Frontal cortex (tissue), 4 donors: Measurements from ENCODE around the gene RPL10A. TPM values are rescaled to one million over a fixed set of nuclear protein-coding genes. Genes with fewer than 3 reads are reported as not detected.
"Not testable (repeated sequence)": the region's sequence is repeated elsewhere in the genome, so short reads cannot be mapped to it uniquely, and the experiment has no call there.

Source experiments
- DNase-seq, 2 donors: peaks; one replicate each; pipeline ENCODE4 v3.0.0; 2012; ENCODE audit warnings: low spot score in 2 of 2
- FAIRE-seq: peaks from 2 replicates; lab custom pipeline; 2012; peaks lifted over from hg19 to GRCh38; lab: Jason Lieb, UNC
- total RNA-seq: library from RNA; depleted of rRNA; stranded (reverse); fragments of >200 nt; gene quantifications from one replicate; pipeline ENCODE4 v1.2.3, GENCODE V29; 2014
- donor health status: control.
- donor health status: control.
- donor health status: control.

Gene RPL10A
- total RNA-seq = 1,604 TPM

GRCh38 chr6:35468181-35468979 is at the start of gene RPL10A:
Gene RPL10A, plus strand, starts transcription at chr6:35468401. Its CDS starts 34 bp downstream, at chr6:35468435.
- FAIRE-seq = no peak
- peak; percentile 91 to 96 for DNase-seq

- DNase-seq = no peak
- no peak for FAIRE-seq
Measured at GRCh38 chr6:35419417-35419816, 48.8 kb upstream of the RPL10A start.

DNA sequence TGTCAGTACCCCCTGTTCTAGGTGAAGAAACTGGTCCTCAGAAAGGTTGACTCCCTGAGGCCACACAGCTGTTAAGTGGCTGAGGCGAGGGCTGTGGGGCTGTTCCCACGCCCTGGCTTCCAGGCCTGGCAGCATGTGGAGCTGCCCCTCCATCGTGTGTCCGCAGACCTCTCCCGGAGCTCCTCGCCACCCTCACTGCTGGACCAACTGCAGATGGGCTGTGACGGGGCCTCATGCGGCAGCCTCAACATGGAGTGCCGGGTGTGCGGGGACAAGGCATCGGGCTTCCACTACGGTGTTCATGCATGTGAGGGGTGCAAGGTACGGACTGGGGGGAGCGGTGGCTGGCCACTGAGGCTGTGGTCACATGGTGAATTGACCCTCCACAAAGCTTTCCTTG is 48.2 kb upstream of the RPL10A start:
- DNase-seq (no peak), FAIRE-seq (no peak)

DNA sequence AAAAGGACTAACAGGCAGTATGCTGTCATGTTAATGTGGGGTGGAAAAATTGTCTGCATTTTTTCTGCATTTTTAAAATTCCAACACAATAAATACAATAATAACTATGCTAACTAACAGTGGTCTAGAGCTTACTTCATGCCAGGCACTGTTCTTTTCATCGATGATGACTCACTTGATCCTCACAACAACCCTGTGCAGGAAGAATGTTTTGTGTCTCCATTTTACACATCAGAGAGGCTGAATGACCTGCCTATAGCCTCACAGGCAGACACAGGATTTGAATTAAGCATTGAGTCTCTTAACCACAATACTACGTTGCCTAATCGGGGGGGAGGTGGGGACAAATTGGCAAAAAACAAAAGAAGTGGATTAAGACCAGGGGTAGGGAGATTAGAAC is 42.9 kb upstream of the RPL10A start:
- DNase-seq = no peak
- FAIRE-seq = no peak

DNA sequence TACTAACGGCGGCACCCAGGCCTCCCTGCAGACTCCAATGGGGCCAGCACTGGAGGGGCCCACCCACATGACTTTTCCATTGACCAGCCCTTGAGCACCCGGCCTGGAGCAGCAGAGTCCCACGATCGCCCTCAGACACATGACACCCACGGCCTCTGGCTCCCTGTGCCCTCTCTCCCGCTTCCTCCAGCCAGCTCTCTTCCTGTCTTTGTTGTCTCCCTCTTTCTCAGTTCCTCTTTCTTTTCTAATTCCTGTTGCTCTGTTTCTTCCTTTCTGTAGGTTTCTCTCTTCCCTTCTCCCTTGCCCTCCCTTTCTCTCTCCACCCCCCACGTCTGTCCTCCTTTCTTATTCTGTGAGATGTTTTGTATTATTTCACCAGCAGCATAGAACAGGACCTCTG is 42.1 kb upstream of the RPL10A start:
- FAIRE-seq = no peak

GRCh38 chr6:35427435-35427834 is 40.8 kb upstream of the RPL10A start:
- DNase-seq = no peak
- no peak for FAIRE-seq

More for the DNA sequence above, 42.1 kb upstream of the RPL10A start:
- no peak for DNase-seq

DNA sequence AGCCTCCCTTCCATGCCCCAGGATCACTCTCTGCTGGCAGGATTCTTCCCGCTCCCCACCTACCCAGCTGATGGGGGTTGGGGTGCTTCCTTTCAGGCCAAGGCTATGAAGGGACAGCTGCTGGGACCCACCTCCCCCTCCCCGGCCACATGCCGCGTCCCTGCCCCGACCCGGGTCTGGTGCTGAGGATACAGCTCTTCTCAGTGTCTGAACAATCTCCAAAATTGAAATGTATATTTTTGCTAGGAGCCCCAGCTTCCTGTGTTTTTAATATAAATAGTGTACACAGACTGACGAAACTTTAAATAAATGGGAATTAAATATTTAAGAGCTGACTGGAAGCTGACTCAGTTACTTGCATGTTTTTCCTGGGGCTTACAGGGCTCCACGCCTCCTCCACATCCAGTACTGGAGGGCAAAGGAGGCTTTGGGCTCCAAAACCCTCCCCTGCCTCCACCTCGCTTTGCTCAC is 40.3 kb upstream of the RPL10A start:
- no peak for DNase-seq
- FAIRE-seq = no peak

DNA sequence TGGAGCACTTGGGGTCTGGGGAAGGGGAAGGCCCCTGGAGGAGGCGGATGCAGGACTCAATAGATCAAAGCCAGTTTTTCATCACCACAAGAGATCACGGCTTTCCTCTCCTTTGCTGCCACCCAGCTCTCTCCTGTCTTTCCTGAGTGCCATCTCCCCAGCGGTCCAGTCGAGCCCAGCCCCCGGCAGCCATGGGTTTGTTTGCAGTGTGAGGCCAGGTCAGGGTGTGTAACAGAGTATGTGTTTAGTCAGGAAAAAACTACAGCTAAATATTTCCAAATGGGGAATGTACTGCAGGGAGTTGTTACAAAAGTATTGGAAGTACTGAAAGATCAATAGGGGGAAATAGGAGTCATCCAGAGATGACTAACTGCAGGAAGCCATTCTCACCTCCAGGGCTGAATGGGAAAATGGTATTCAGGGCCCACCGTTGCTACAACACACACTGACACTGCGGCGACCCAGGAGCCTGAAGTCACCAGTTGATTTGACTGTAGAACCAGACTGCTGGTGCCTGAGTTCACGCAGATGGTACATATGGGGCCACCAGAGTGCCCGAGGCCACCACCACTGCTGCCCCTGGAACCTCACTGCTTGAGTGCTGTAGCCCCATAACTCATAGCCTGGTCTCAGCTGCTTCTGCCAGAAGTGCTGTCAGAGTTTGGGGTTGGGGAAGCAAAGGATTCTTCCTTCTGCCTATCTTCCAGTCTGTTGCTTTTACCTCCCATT is 39.6 kb upstream of the RPL10A start:
- DNase-seq = no peak
- no peak for FAIRE-seq

- DNase-seq = no peak
- no peak for FAIRE-seq
Measured at GRCh38 chr6:35429463-35429862, 38.7 kb upstream of the RPL10A start.

GRCh38 chr6:35432291-35432690 is 35.9 kb upstream of the RPL10A start:
- no peak for FAIRE-seq
- DNase-seq = no peak

GRCh38 chr6:35432702-35433101 is 35.5 kb upstream of the RPL10A start:
- DNase-seq, FAIRE-seq: not testable (repeated sequence)

DNA sequence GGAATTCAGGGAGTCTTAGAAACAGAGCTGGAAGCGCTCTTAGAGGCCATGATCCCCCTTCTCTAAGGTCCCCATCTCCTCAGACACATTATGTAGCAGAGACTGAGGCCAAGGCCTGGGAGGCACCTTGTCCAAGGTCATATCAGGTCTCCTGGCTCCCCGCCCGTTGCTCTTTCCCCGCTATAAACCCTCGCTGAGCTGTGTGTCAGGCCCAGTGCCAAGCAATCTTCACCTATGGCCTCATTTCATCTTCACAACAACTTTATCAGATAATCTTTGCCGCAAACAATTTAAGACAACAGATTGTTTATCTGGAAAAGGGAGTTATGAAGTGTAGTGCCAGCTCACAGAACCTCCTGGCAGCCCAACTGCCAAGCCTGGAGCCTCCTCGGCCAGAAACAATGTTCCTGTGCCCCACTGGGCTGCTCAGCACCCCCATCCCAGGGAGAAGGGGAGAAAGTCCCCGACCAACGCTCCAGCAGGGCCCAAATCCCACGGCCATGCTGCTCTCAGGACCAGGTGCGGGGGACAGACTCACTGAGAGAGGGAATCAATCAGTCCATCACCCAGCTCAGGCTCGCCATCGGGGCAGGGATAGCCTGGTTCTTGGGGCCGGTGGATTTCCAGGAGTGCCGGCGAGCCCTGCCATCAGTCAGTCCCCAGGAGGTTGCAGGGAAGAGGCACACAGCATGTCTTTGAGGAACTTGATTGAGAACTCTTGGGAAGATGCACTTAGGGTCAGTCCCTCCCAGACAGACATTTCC is 32.9 kb upstream of the RPL10A start:
- FAIRE-seq (no peak), DNase-seq (no peak)

DNA sequence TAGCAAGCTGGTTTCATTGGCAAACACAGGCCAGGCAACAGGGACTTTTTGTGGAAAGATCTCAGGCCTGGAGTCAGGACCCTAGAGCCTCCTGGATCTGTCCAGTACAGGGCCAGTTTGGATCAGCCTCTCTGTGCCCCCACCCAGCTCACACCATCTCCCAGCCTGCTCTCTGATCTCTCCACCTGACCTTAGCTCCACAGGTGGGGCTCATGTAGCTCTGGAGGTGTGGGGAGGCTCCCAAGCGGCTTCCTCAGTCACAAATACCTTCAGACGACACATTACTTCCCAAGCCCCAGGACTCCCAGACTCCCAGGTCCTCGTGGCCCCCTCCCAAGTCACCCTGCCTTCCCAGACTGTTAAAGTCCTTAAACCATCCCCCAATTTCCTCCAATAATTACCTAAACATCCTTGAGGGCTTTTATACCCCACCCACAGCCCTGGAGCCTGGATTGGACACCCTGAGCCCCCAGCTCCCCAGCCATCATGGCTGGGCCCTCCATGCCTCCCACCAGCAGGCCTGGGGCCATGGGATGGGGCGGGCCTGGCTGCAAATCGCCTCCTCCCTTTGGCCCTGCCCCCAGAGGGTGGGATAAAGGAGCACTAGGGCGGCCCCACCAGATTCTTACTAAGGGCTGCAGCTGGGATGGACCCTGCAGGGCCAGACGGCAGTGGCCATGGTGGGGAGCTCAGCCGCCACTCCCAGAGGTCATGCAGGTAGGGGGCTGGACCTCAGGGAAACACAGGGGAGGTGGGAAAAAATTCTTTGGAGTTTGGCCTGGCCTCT is 31.9 kb upstream of the RPL10A start:
- DNase-seq = no peak
- no peak for FAIRE-seq

- not testable (repeated sequence) for DNase-seq
Measured at GRCh38 chr6:35438378-35439065, 29.7 kb upstream of the RPL10A start.

GRCh38 chr6:35439308-35439707 is 28.9 kb upstream of the RPL10A start:
- DNase-seq (no peak), FAIRE-seq (no peak)

More at GRCh38 chr6:35438378-35439065, 29.7 kb upstream of the RPL10A start:
- FAIRE-seq = not testable (repeated sequence)

- no peak for FAIRE-seq
- DNase-seq = no peak
Measured at GRCh38 chr6:35441205-35441604, 27.0 kb upstream of the RPL10A start.

GRCh38 chr6:35441642-35442041 is 26.6 kb upstream of the RPL10A start:
- no peak for DNase-seq
- no peak for FAIRE-seq

GRCh38 chr6:35442693-35443092 is 25.5 kb upstream of the RPL10A start:
- DNase-seq = no peak
- no peak for FAIRE-seq
